Lower leg skin (tissue), 3 donors: ENCODE data around the gene DENND6A.

Experiments used
- CTCF ChIP-seq, 3 donors: fragments of 450-650 bp; IDR thresholded peaks; one replicate each; pipeline ENCODE4 v1.5.1; 2016; ENCODE audit warnings: antibody characterized with exemption in 3 of 3, mild to moderate bottlenecking in 3 of 3, moderate library complexity in 2 of 3
- POLR2A ChIP-seq, 2 donors: fragments of 450-650 bp; IDR thresholded peaks; one replicate each; pipeline ENCODE4 v1.6.1; 2016 to 2017; ENCODE audit warnings: antibody characterized with exemption in 2 of 2, mild to moderate bottlenecking in 1 of 2, moderate library complexity in 1 of 2

DNA sequence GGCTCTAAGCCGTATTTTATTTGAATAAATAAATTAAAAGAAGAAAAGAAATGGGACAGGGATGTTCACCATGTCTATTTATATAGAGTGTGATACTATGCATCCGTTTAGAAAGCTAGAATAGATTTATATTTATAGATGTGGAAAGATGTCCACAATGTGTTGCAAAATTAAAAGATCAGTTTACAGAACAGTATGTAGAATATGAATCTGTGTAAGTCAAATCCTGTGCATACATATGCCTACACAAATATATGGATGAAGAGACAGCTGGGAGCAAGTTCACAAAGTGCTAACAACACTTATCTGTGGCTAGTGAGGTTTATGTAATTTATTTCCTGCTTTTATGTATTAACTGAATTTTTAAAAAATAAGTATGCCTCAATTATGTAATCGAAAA is 37.8 kb upstream of the DENND6A start:
- TF ChIP-seq CTCF (IDR thresholded peaks at IDR 0.05) (no peak), POLR2A (IDR thresholded peaks at IDR 0.05) (no peak)
